BE2C (cell line): ENCODE measurements around the gene TRPV4.
"Not testable (repeated sequence)": the region's sequence is repeated elsewhere in the genome, so short reads cannot be mapped to it uniquely, and the experiment has no call there.

Experiments used
- DNase-seq: peaks from one replicate; pipeline ENCODE4 v3.0.0-alpha.2; 2020
- H3K27me3 ChIP-seq: fragments of 250-450 bp; sonication (Bioruptor Pico); 2 replicates; pipeline ENCODE4 v1.5.1; 2020; ENCODE audit warnings: mild to moderate bottlenecking
- H3K36me3 ChIP-seq: fragments of 250-450 bp; sonication (Bioruptor Pico); 2 replicates; pipeline ENCODE4 v1.5.1; 2020; ENCODE audit warnings: mild to moderate bottlenecking
- H3K4me1 ChIP-seq: fragments of 250-450 bp; sonication (Bioruptor Pico); 2 replicates; pipeline ENCODE4 v1.5.1; 2020
- H3K4me3 ChIP-seq: 2 replicates; pipeline ENCODE4 v1.5.1; 2011; ENCODE audit warnings: low read depth, low read length
- H3K9me3 ChIP-seq: fragments of 250-450 bp; sonication (Bioruptor Pico); 2 replicates; pipeline ENCODE4 v1.5.1; 2020
- TF ChIP-seq, protein P1 (sequence below): IDR thresholded peaks from 2 replicates; pipeline ENCODE4 v1.5.1; 2012; ENCODE audit warnings: mild to moderate bottlenecking, low read depth, low read length

Gene TRPV4

DNA sequence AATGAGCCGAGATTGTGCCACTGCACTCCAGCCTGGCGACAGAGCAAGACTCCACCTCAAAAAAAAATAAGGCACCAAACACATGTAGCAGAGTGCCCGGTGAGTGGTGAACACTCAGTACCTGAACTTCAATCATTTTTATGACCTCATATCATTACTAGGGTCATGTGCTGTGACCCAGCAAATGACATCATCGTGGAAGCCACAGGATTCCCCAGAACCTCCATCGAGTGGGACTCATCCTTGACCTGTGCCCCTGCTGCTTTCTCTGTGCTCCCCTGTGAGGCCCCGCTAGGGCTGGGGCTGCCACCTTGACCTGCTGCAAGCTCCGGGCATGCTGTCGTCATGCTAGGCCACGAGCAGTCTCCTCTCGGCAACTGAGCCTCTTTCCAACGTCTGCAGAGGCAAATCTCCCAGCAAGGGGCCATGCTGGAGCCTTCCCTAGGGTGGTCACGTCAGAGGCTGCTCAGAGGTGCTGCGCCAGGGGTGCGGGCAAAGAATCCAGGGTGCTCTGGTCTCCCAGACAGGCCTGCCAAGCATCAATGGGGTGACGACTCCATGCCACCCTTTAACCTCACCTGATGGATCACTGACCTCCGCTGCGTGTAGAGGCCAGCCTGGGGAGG is 28.6 kb upstream of the TRPV4 start:
- no peak for DNase-seq
- no peak overlapping the region for H3K4me3 ChIP-seq
- H3K36me3 ChIP-seq: no peaks in the 10 kb centered on the region
- H3K4me1 ChIP-seq: no peaks in the 10 kb centered on the region
- TF ChIP-seq, protein P1, sequence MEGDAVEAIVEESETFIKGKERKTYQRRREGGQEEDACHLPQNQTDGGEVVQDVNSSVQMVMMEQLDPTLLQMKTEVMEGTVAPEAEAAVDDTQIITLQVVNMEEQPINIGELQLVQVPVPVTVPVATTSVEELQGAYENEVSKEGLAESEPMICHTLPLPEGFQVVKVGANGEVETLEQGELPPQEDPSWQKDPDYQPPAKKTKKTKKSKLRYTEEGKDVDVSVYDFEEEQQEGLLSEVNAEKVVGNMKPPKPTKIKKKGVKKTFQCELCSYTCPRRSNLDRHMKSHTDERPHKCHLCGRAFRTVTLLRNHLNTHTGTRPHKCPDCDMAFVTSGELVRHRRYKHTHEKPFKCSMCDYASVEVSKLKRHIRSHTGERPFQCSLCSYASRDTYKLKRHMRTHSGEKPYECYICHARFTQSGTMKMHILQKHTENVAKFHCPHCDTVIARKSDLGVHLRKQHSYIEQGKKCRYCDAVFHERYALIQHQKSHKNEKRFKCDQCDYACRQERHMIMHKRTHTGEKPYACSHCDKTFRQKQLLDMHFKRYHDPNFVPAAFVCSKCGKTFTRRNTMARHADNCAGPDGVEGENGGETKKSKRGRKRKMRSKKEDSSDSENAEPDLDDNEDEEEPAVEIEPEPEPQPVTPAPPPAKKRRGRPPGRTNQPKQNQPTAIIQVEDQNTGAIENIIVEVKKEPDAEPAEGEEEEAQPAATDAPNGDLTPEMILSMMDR: no peak
- no peaks in the 10 kb centered on the region; the same call in 1 of the 2 replicates for H3K9me3 ChIP-seq
- no peaks in the 10 kb centered on the region for H3K27me3 ChIP-seq

DNA sequence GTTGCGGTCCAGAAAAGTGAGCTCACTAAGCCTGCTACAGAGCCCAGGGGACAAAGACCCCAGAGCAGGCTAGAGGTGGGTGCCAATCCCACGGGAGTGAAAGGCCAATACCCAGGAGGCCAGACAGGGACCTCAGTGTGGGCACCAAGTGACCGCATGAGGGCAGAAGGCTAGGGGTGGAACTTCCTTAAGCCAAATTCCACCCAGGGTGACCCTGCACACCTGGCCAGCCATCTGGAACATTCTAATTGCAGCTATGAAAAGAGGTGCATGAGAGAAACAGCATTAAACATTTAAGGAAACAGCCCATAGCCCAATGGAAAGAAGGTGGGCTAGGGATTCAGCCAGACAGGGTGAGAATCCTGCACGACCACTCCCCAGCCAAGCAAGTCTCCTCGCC is 27.8 kb upstream of the TRPV4 start:
- Histone ChIP-seq H3K27me3 (no peaks in the 10 kb centered on the region), H3K4me1 (no peaks in the 10 kb centered on the region), H3K36me3 (no peaks in the 10 kb centered on the region), H3K4me3 (no peak overlapping the region), H3K9me3 (no peaks in the 10 kb centered on the region)
- TF ChIP-seq, protein P1: no peak
- no peak for DNase-seq

DNA sequence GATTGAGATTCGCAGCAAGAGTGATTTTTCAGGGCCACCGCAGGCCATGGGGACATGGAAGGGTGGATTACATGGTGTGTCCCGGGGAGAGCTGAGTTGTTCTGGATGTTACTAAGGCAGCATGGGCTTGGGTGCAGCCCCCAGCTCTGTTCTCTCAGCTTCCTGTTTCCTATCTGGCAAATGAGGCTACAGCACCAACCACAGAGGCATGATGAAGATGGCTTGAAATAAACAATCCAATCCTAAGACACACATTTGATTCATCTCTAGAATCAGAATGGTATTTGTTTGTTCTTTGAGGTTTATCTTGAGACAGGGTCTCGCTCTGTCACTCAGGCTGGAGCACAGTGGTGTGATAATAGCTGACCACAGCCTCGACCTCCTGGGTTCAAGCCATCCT is 25.6 kb upstream of the TRPV4 start:
- TF ChIP-seq, protein P1: no peak
- no peak overlapping the region for H3K4me3 ChIP-seq
- no peaks in the 10 kb centered on the region for H3K9me3 ChIP-seq
- no peaks in the 10 kb centered on the region for H3K36me3 ChIP-seq
- no peaks in the 10 kb centered on the region for H3K4me1 ChIP-seq
- H3K27me3 ChIP-seq: no peaks in the 10 kb centered on the region
- no peak for DNase-seq

DNA sequence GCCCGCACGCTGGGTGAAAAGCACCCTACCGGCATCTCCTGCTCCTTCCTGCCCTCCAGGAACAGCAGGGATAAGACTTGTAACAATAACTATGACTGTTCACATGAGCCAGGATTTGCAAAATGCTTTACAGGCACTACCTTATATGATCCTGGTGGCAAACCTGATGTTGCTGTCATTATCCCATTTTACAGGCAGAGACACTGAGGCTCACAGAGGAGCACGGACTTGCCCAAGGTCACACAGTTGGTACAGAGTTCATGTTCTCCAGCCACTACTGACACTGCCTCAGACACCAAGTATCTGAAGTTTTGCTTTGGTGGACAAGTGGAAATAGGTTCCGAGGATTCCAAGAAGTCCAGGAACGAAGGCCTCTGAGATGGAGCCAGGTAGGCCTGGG is 24.5 kb upstream of the TRPV4 start:
- TF ChIP-seq, protein P1: no peak
- H3K4me1 ChIP-seq: no peaks in the 10 kb centered on the region
- H3K27me3 ChIP-seq: no peaks in the 10 kb centered on the region
- H3K9me3 ChIP-seq: no peaks in the 10 kb centered on the region
- DNase-seq: no peak
- H3K4me3 ChIP-seq: no peak overlapping the region
- H3K36me3 ChIP-seq: no peaks in the 10 kb centered on the region

DNA sequence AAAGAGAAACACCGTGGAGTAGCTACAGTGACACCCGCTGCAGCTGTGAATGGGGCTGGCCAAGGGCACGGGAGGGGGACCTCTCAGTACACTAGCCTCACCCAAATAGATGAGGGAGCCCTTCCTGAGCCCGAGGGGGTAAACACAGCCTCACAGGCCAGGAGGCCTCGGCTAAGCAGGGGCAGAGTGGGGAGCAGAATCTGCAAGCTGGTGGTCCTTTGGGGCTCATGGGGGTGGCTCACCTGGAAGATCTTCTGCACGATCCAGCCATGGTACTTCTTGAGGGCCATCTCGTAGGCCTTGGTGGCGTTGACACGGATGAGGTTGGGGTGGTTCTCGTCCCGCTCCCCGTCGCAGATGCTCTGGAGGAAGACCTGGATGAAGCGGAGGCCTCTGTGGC is 22.2 kb upstream of the TRPV4 start:
- no peaks in the 10 kb centered on the region for H3K36me3 ChIP-seq

DNA sequence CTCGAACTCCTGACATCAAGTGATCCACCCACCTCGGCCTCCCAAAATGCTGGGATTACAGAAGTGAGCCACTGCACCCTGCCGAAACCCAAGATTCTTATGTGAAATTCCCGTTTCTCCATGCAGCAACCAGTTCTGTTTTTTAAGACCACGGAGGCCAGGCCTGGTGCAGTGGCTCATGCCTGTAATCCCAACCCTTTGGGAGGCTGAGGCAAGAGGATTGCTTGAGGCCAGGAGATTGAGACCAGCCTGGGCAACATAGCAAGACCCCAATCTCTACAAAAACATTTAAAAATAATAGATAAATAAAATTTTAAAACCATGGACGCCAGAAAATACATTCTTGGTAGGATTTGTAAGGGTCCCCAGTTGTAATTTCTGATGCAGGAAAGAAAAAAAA is 17.3 kb upstream of the TRPV4 start:
- H3K27me3 ChIP-seq, H3K4me3 ChIP-seq, H3K36me3 ChIP-seq, H3K4me1 ChIP-seq, DNase-seq, H3K9me3 ChIP-seq: not testable (repeated sequence)

More for the DNA sequence above, 22.2 kb upstream of the TRPV4 start:
- DNase-seq: no peak
- H3K9me3 ChIP-seq: no peaks in the 10 kb centered on the region
- no peaks in the 10 kb centered on the region for H3K4me1 ChIP-seq
- no peaks in the 10 kb centered on the region for H3K27me3 ChIP-seq
- no peak overlapping the region for H3K4me3 ChIP-seq
- TF ChIP-seq, protein P1: no peak
